SHP77 treated with DMSO at 0.1 percent for 48 hours (cell line): Measurements from ENCODE around the gene RPUSD4.

Experiments
- DNase-seq: peaks from one replicate; lab custom pipeline; 2025; lab: John Stamatoyannopoulos, UW

The RPUSD4 gene

DNA sequence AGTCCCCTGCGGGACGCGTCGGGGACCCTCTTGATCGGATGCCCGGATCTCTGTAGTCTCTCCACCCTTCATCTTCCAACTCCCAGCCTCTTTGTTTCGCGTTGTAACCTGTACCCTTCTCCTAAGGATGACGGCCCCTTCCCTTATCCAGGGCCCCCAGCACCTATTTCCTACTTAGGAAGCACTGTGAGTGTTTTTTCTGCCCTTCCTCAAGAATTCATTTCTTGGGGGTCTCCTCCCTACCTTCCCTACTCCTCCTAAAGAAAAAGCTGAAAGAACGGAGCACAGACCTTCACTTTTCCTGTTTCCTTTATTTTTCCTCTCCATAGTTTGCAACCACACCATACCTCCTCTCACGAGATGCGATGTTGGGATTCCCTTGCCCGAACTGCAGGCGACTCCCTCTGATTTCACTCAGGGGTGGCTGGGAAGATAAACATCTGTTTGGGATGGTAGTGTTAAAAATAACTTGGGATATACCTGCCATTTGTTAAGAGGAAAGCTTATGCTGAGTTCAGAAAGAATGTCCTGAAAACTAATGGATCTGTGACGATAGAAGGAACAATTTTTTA lies 725 bp upstream of the RPUSD4 start:
- DNase-seq: no peak

DNA sequence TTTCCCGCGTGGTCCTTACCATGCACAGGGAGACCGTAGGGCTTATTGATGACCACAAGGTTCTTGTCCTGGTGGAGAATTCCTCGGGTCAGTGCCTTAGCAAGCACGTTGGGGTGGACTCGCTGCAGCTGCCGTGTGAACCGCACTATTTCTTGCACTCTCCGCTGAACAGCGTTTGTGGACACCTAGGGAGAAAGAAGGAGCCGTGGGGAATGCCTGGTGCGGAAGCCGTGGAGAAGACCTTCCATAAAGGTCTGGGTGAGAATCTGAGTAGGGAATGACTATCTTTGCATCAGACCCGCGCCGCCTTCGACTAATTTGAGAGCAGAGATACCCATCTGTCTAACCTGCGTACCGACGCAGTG lies 597 bp downstream of the RPUSD4 start:
- no peak for DNase-seq

DNA sequence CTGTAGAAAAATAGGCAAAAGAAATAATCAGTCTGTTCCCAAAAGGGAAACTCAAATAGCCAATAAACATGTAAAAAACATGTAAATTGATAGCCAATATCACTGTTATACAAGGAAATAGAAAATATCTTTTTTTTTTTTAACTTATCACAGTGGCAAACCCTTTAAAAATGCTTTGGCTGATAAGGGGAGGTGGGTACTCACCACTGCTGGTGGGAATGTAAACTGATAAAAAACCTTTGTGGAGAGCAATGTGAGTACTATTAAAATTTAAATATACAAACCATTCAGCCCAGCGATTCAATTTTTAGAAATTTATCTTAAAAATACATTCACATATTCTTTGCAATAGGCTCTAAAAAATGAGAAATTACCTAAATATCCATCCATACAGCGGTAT lies 3.6 kb downstream of the RPUSD4 start:
- no peak for DNase-seq

DNA sequence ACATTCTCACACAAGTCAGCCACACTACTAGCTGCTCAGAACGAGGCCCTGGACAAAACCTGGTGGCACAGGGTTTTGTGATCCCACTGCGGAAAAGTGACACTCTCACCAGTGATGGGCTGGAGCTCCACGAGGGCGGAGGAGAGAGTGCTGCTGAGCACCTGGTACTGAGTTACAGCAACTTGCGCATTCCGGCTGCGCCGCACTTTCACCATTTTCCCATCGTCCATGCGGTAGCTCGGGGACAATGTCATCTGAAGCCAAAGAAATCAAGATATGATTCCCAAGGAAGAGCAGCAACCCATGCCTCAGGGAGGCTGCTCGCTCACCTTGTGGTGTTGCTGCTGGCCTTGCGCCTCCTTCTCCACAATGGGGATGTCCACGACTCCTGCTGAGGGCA lies 6.1 kb downstream of the RPUSD4 start:
- no peak for DNase-seq

DNA sequence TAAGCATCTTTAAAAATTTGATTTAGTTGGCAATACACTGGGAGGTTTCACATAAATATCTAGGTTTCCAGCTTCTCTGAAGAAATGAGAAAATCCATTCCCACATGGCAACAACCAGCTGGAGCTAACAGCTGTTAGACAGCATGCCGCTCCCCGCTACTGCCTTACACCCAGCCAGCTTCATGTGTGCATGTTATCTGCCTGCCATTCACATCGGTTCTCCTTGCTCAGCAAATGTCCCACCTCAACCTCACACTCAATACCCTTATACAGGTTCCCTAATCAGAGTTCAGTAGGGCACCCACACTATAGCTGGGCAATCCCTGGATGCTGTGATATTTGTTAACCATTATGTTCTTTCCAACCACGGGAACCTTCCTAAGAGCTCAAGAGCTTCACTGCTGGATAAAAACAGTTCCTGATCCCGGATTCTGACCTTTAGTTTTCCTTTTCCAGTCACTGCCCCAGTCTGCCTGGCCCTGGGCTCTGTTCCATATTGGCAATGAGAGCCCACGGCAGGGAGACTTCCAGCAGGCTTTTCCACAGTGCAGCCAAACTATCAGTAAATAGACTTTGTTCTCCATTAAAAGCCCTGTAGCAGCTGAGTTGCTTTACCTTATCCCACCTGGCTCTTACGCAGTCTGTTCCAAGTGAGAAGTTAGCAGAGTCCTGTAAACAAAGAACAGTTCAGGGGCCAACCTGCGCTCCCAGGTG lies 8.6 kb downstream of the RPUSD4 start:
- no peak for DNase-seq

DNA sequence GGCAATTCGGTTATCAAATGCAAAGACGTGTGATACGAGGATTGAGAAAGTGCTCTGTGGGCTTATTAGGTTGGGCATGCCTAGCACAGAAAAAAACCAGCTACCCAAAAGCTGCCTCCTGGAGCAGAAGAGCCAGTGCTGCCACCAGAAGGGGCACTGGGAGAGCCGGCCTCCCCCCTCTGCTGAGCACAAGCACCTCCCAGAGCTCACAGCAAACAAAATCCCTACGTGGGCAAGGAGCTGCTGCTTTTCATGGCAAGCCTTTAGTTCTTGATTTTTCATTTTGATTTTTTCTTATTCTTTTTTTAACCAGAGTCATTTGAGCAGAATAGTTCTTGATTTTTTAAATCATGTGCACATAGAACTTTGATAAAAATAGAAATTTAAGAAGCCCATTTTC lies 12.8 kb downstream of the RPUSD4 start:
- DNase-seq: no peak

DNA sequence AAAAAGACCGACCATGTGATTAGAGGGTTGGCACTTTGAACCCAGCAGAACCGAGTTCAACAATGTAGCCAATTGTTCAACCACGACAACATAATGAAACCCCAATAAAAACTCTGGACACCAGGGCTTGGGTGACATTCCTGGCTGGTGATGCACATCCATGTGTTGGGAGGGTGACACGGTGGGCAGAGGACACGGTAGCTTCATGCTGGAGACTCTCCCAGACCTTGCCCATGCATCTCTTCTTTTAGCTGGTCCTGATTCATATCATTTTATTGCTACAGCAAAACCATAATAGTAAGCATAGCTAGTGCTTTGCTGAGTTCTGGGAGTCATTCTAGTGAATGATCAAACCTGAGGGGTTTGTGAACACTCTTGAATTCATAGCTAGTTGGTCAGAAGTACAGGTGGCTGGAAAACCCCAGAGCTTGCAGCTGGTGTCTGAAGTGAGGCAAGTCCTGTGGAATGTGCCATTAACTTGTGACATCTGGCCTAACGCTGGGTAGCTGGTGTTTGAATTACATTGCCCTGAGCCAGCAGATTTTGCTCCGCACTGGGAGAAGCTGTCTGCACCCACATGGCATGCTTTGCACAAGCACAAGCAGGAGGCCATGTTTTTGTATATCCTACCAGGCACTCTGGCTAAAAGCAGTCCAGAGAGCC lies 14.0 kb downstream of the RPUSD4 start:
- DNase-seq: no peak

DNA sequence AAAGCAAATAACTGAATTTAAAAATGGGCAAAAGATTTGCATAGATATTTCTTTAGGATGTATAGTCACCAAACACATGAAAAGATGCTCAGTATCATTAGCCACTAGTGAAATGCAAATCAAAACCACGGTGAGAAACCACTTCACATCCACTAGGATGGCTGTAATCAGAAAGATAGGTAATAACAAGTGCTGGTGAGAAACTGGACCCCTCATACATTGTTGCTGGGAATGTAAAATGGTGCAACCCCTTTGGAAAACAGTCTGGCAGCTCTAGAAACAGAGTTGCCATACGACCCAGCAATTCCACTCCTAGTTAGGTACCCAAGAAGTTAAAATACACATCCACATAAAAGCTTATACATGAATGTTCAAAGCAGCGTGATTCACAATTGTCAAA lies 16.3 kb downstream of the RPUSD4 start:
- no peak for DNase-seq

DNA sequence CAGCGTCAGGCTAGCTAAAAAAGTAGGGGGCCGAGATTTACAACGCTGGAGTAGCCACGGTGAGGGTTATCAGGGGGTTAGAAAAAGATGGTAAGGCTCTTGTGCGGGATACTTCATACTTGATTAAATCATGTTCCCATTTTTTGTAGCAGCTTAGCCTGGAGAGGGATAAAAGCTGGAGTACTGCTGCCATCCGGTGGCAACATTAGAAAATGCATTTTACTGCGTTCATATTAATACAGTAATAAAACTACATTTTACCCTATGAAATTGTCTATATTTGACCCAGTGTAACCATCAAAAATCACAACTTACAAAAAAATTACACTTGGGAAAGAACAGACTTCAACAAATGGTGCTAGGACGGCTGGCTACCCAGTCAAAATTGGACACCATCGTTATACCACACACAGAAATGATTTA lies 17.3 kb downstream of the RPUSD4 start:
- DNase-seq: no peak

DNA sequence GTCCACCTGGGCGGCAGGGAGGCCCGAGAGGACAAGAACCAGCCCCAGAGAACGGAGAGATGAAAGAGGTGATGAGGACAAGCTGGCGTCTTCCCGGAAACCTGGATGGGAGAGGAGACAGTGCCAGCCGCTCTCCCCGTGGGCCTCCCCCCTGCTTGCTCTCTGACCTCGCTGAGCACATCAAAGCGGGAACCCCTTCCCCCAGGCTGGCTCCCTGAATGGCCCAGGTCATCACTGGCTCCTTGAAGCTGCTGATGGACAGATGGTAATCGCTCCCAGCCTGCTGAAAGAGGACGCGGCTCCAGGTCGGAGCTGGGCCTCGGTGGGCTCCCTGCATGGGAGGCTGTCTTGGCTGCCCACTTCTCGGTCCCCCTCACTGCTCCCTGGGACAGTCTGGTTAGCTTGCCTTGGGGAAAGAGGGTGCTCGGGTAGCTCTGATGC lies 18.4 kb downstream of the RPUSD4 start:
- DNase-seq: no peak

DNA sequence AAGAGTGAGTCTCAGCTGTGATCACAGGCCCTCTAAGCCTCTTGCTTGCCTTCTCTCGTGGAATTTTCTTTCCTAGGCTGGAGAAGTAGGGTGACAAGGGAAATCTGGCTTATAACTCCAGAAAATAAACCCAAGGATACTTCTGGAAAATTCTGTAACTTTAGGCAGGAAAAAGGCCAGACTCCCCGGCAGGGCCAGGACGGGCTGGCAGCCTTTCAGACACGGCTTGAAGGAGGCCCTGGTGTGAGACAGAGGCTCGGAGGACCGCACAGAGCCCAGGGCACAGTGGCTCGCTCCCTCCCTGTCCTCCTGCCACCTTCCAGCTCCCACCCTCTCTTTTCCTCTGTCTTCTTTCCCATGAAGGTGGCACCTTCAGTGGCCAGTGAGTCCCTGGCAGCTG lies 19.1 kb downstream of the RPUSD4 start:
- no peak for DNase-seq

DNA sequence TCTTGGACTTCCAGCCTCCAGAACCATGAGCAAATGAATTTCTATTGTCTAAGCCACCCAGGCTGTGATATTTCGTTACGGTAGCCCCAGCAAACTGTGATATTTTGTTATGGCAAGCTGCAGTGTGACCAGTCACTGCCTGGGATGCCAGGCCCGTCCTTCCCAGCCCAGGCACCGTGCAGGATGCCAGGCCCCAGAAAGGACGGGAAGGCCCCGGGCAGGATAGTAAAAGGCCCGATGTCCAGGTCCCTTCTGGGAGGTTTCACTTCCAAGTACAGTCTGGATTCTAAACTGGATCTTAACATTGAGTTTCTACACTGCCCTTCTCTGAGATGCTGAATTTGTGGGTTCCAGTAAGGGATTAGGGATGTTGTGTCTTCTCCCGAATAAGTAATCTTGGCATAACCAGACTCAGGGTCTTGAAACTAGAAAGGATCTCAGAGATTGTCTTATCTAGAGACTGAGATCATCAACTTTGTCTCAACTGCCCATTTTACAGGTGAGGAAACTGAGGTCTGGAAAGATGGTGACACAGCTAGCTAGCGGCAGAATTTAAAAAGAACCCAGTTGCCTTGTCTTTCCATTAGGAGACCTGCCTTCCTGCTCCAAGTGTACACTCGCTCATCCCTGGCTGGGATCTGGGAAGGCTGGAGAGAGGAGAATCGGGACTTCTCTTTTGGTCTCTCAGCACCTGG lies 19.9 kb downstream of the RPUSD4 start:
- DNase-seq: no peak

DNA sequence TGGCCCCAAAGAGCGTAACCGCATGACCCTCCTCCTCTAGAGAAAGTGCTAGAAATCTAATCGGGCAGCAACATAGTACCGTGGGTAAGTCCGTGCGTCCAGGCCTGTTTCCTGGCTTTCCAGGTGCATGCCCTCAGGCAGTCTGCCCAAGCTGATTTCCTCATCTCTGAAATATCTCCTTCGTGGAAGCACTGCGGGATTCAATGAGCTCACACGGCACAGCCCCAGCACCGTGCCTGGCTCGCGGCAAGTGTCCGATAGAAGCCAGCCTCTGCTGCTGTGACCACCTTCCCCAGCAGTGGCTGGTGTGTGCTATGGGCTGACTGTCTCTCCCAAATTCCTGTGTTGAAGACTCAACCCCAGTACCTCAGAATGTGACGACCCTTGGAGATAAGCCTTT lies 20.7 kb downstream of the RPUSD4 start:
- DNase-seq: no peak

DNA sequence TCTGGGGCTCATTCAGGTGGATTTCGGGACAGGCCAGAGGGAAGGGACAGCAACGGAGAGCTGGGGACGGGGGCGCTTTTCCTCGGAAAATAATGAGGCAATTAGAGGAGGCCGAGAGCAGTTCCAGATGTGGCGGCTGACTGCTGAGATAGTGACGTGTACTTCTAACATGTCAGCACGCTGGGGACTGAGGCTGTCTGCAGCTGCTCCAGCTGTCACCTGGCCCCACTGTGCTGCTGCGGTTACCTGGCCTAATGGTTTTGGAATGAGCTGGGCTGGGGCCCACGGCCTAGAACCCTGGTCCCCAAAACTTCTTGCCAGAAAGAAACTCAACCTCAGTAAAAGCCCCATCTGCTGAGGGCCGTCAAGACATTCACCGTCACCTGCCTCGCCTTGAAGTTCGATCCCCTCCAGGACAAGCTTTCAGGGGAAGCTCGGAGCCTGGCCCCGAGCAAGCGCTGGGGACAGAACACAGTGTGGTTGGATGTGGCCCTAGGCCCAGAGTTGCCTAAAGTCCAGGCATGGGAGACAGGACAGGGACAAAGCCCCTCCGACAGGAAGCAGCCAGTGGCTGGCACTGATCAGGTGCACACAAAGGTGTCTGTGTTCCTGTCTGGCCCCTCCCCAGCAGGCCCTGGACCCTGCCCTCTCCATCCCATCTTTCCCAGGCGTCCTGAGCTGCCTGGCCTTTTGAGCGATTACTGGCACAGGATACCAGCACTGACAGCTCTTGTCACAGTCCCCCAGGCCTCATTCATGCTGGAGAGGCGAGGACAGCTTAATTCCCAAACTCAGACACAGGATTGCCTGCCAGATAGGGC lies 22.1 kb downstream of the RPUSD4 start:
- no peak for DNase-seq

DNA sequence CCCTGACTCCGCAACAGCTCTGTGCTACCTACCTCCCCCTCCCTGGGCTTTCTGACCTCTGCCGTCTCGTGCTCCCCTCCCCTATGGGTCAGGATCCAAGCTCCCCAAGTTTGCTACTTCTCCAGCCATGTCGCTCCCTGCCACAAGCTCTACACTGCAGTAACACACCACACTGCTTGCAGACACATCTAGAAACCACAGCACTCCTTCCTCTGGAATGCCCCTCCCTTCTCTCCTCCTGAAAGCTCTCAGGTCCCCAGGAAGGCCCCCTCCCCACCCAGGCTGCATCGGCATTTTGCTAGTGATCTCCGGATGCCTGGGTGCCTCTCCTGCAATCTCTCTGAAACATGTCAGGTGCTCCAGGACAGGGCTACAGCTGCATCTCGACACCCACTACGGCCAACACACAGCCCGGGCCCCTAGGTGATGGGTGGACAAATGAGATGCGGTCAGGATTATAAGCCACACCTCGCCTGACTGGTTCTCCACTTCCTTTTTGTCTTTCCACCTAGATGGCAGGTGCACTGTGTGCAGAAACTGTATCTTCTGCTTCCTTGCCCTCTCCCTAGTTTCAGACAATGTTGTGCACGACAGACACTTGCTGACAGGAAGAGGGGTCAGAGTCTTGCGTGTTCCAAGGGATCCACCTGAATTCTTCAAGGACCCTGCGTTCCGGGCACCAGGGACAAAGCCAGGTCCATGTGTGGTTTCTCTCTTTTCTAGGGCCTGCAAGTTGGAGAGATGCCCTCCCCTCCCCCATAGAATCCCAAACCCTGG lies 22.9 kb downstream of the RPUSD4 start:
- no peak for DNase-seq

DNA sequence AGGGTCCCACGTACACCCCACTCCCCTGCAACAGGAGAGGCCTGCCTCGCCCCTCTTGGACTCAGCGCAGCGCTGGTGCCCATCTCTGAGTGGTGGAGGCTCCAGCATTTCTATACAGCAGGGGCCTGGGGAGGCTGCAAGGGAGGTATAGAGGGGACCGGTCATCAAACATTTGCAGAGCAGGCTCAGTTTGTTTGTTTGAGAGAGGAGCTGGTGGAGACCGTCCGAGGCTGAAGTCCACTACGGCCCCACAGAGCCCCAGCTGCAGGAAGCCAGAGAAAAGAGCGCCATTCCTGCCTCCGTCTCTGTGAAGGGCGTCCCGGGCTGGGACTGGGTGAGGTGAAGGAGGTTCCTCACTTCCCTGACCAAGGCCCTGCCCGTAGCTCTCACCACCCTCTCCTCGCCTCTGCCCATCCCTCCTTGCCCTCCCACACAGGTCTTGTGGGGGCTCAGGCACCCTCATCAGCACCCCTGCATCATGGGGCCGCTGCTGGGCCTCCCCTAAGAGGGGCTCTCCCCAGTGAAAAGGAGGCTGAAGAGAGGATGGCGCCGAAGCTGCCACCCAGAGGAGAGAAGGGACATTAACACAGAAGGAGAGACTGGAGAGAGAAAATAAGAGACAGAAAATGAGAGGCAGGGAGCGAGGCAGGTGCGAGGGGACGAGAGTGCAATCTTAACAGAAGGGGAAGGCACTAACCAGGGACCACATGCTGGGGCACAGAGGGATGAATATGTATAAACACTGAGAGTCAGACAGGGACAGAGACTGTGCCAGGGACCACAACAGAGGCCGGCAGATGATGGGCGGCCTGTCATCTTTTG lies 24.5 kb downstream of the RPUSD4 start:
- no peak for DNase-seq

DNA sequence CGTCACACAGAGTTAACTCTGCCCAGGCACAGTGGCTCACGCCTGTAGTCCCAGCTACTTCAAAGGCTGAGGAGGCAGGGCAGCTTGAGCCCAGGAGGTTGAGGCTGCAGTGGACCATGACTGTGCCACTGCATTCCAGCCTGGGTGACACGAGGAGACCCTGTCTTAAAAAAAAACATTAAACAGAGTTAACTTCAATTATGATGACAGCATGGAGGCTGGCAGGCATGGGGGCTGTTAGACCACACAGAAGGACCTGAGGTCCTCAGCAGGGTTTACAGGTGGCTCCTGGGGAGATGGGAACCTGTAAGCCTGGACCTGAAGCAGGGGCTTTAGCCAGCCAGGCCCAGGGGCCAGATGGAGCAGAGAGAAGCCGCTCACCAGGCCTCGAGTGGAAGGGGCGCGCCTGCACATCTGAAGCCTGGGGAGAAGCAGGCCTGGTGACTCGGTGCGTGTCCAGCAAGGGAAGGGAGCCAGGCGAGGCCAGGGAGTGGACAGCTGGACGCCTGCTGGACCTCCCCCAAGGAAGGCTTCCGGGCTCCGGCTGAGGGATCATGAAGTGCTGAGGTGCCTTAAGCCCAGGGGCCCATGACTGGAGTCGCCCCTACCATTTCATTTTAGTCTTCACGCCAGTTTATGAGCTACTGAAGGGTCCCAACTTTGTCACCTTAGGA lies 25.3 kb downstream of the RPUSD4 start:
- no peak for DNase-seq

DNA sequence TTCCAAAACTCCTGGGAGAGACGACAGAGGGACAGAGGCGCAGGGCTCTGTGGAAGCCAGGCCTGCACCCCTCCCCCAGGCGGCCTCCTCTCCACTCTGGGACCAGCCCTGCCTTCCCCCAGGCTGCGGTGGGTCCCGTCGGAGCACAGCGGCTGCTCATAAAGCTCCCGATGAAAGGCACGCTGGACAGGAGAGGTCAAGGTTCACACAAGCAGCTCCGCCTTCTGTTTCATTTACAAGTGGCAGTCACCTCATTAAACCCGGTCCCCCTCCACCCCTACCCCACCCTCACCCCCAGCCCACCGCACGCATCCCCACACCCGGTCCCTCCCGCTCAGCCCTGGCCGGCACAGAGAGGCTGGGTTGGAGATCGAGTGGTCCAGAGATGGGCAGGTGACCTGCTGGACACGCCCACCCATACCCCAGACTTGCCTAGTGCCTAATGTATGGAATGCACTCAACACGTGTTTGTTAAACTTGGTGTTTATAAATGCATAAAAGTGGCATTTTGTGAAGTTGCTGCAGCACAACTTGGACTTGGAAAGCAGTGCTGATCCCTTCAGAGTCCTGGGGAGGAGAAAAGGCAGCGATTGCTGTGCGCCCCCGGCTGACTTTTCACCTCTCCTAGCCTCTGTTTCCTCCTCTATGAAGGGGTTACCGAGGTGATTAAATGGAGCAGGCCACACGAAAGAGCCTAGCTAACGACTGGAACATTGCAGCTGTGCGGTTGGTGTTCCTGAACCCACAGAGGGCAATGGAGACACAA lies 26.0 kb downstream of the RPUSD4 start:
- no peak for DNase-seq

DNA sequence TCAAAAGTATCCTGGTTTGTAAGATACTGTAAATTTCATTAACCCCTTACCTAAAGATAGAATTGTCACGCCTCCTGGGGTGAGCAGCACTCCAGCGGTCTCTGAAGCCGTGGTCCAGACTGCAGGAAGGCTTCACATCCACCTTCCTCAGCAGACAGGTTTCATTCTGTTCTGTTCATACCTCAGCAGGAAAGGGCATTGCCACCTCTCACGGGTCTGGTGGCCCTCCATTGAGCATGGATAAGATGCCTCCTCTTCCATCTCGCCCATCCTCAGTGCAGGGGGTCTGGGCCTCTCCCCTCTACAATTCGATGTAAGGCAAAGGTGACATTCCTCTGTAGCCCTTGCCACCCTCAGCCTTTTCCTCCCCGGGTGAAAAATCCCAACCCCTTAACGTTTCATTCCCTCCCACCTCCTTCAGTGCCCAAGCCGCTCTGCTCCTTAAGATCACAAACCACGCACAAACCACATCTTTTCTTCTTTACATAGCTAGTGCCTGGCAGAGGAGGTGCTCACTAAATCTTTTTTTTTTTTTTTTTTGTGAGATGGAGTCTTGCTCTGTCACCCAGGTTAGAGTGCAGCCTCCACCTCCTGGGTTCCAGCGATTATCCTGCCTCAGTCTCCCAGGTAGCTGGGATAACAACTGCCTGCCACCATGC lies 28.5 kb downstream of the RPUSD4 start:
- DNase-seq: no peak
